Activated CD4-positive, CD25-positive, alpha-beta regulatory T cell treated with anti-CD3 and anti-CD28 coated beads, Interleukin-2, amount 50 U/mL, for 16 hours (primary cell): ENCODE measurements around the gene BCL6.

Experiments
- DNase-seq: peaks from one replicate; pipeline ENCODE4 v3.0.0-alpha.2; 2020; ENCODE audit warnings: low read depth, low spot score

Gene BCL6

DNA sequence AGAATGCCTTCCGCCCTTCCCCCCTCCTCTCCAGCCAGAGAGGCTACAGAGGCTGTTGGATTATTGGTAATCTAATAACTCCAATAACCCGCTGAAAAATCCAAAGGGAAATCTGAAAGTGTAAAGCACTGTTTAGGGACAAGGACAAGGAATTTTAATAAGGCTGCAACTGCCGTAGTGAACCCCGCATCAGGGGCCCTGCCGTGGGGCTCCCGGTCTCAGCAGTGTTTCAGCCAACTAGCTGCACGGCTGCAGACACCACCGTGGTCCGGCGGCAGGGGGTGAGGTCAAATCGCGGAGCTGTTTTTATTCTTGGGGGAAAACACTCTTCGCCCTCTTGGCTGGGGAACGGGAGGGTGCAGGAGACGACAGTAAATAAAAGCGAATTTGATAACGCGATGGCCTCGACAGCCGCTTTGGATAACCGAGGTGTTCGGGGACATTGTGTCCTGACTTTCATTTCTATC, 6.1 kb downstream of the BCL6 start:
- DNase-seq = no peak

GRCh38 chr3:187738331-187739093, 6.8 kb downstream of the BCL6 start:
- no peak for DNase-seq

DNA sequence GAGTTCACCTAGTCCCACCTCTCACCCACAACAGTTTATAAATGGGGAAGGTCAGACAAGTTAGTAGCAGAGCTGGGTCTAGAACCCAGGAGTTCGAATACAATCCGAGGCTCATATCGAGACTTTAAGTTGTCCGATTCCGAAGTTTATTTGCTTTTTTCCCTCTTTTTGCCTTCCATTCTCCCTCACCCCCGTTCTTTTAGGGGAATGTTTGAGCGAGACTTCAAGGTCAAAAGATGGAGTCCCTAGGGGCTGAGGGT, 7.3 kb downstream of the BCL6 start:
- no peak for DNase-seq

DNA sequence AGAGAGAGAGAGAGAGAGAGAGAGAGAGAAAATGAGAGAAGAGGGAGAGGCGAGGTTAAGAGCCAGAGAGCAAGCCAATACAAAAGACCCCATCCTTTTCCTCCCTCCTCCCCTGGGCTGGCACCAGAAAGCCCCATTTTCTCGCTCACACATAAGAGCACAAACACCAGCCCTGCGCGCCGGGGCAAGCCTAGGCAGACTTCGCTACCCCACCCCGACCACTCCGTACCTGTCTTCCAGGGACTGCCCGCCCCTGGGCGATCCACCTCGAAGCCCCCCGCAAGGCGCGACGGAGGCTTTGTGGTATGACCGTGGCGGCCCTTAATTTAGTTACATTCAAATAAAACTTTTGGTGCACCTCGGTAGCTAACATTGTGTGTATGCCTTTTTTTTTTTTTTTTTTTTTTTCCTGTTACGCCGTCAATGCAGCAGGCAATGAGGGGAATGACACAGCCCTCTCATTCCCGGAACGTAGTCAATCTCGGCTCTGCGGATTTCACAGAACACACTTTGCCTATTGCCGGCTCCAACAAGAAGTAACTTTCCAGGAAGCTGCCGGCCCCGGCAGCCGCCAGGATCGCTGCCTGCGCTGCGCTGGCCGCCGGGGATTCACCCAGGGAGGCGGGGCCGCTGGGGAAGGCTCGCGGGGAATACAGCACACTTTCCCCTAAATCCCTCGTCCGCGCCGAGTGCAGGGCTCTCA, 7.7 kb downstream of the BCL6 start:
- DNase-seq = no peak

GRCh38 chr3:187737006-187737367, 8.3 kb downstream of the BCL6 start:
- DNase-seq = no peak

GRCh38 chr3:187736418-187736871, 8.8 kb downstream of the BCL6 start:
- DNase-seq = no peak

- DNase-seq = no peak
Measured at GRCh38 chr3:187735837-187736236, 9.4 kb downstream of the BCL6 start.

DNA sequence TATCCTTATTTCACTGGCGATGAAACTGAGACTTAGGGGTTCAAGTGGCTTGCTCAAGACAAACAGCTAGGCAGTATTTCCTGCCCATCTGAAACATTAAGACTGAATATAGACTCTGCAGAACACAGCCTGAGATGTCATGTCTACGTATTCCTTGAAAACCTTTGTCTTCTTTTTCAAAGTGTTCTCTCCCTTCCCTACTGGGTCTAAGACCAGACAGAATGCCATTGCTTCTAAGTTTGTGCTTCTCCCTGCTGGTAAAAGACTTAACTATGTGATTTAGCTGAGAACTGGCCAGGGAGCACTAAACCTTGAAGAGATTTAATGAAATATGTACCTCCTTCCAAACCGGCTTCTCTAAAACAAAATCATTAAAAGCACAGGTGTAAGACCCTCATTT, 9.9 kb downstream of the BCL6 start:
- no peak for DNase-seq

DNA sequence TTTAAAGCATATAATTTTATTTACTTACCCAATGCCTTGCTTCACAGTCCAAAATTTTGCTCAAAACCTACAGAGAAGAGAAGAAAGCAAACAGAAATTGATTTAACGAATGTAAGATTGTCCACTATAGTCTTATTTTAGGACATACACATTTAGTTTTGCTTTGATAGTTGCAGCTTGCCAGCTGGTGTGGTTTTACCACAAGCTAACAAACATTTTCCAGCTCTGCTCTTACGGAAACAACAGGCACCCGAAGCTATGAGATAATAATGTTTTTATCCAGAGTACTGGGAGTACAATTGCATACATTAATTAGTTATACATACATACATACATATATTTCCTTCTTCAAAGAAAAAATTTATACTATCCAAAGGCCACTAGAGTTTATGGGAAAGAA, 10.4 kb downstream of the BCL6 start:
- no peak for DNase-seq

DNA sequence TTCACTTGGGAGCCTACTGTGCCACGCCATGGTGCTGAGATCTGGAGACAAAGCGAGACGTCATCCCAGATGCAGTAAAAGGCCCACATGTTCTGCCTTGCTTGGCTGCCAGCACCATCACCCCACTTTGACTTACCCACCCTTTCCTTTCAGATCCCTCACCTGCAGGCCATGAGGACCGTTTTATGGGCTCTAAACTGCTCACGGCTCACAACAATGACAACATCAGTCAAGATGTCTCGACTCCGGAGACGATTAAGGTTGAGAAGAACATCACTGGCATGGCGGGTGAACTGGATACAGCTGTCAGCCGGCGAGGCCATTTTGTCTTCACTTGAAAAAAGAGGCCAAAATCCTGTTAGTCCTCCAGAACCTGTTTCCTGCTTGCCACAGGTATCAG, 11.9 kb downstream of the BCL6 start:
- no peak for DNase-seq

GRCh38 chr3:187729598-187729997, 15.7 kb downstream of the BCL6 start:
- no peak for DNase-seq

- no peak for DNase-seq
Measured at GRCh38 chr3:187728940-187729583, 16.2 kb downstream of the BCL6 start.

DNA sequence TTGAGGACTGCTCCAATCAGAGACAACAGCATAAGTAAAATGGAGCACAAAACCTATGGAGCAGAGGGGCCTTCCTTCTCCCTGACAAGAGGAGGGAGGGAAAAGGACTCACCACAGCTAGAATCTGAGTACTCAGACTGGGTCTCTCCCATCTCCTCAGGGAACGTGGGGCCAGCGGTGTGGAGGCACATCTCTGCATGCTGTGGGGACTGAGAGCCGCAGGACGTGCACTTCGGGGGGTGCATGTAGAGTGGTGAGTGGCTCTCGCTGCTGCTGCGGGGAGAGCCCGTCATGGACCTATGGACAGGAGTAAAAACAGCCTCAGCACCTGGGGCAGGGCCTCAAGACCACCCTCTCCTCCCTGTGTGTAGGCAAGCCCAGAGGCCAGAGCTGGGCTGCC, 17.0 kb downstream of the BCL6 start:
- DNase-seq = no peak

DNA sequence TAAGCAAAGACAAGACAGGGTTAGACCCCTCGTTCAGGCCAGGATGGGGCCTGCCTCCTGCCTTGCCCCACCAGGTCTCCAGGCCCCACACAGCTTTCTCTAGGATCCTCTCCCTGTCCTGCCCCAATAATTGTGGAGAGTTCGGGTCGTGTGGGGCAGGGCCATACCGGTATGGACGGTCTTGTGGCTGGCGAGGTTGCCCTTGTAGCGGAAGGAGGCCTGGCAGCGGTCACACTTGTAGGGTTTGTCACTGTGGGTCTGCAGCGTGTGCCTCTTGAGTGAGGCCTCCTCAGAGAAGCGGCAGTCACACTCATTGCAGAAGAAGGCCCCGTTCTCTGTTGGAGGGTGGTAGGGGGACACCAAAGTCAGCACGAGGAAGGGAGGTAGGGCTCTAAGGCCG, 18.7 kb downstream of the BCL6 start:
- DNase-seq = no peak

DNA sequence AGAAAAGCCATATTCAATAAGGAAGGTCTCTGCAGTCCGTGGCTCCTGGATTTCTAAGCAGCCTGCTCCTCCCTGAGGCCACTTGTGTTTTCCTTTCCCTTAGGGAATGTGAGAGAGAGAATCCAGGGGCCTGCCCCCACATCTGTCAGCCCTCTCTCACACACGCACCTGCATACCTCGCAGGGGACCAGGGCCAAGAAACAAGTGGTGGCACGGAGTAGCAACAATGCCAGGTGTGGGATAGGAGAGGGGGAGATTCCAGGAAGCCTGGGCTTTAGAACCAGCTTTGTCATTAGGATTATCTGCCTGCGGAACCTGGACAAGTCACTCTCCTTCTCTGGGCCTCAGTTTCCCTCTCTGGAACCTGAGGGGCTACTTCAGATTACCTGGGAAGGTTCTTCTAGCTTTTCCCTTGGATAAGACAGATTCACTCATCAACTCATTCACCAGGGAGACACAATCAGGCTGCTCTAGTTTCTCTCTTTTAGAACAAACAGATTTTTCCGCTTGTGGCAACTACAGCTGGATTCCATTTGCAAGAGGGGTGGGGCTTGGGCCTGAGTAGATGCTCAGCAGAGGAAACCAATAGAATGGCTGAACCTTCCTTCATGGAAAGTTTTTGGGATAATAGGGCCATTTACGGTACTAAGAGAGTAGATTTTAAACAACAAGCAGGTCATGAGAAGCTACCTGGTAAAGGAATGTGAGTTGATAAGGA, 19.5 kb downstream of the BCL6 start:
- no peak for DNase-seq

GRCh38 chr3:187725224-187725623, 20.0 kb downstream of the BCL6 start:
- DNase-seq = no peak

GRCh38 chr3:187722206-187722612, 23.1 kb downstream of the BCL6 start:
- DNase-seq = no peak

GRCh38 chr3:187721055-187721454, 24.2 kb downstream of the BCL6 start:
- DNase-seq = no peak

- no peak for DNase-seq
Measured at GRCh38 chr3:187720337-187720670, 25.0 kb downstream of the BCL6 start.

DNA sequence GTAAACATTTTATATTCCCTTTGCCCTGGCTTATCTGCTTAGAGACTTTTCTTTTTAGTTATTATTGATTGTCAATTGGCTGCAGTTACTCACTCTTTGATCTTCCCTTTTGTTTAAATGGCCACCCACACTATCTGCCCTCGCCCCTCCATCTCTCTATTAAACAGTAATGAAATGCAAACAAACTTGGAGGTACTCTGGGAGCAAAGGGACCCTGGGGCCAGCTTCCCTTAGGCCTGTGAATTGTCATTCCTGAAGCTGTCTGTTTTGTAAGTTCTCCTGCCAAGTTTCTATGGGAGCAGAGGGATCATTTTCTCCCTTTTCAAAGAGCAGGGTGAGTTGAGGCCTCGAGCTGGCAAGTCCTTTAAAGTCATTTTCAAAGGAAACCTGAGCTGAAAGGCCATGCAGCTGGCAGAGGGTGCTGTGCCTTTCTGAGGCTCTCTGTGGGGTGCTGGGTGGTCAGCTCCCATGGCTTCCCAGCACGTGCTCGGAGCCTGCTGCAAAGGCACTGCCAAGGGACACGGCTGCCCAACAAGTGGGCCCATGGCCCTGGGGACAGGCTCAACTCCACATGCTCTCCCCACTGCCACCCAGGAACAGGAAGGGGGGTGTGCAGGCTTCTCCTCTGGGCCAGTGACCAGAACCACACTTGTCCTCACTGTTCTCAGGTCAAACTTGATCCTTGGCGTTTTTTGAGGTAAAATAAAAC, 25.5 kb downstream of the BCL6 start:
- DNase-seq = no peak

DNA sequence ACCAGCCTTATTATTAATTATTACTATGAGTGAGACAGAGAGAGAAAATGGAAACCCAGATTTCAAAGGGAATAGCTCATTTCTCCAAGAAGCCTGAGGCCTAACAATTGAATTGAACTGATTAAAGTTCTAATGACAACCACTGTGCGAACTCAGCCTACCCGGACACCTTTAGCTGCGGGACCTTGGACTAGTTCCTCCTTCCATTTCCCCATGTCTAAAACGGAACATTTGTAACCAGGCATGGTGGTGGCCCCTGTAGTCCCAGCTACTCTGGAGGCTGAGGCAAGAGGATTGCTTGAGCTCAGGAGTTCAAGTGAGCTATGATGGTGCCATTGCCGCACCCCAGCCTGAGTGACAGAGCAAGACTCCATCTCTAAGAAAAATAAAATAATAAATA, 26.5 kb downstream of the BCL6 start:
- no peak for DNase-seq

DNA sequence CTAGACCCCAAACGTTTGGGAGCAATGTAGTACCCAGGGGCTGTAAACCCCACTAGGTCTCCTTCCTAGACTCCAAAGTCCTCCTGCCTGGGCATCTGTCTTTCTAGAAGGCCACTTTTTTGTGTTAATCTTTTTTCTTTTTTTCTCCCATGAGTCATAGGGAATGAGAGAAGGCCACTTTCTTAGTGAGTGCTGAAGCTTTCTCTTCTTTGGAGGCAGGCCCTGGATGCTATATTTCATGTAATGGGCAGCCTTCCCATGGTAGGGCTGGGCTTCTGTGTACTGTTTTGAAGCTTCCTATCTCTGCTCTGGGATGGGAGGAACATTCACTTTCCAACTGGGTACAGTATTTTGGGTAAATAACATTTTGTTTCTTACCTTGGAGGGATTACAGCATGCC, 27.7 kb downstream of the BCL6 start:
- DNase-seq = no peak
